Stimulated activated CD4-positive, alpha-beta T cell treated with anti-CD3 and anti-CD28 coated beads, Interleukin-4, amount 100 ng/mL, for 48 hours (primary cell): ENCODE data around the gene ZFP3.
"Not testable (repeated sequence)": the region's sequence is repeated elsewhere in the genome, so short reads cannot be mapped to it uniquely, and the experiment has no call there.

ENCODE experiments used
- DNase-seq, 2 donors: peaks; one replicate each; pipeline ENCODE4 v3.0.0-alpha.2; 2020; ENCODE audit warnings: low read depth in 2 of 2

The ZFP3 gene

GRCh38 chr17:5078106-5079028 is at the start of gene ZFP3:
TSS of gene ZFP3 (plus strand) at chr17:5078467. CDS start at chr17:5091505, 13,038 bp downstream.
- peak; percentile 68 for DNase-seq

- DNase-seq: not testable (repeated sequence)
Measured at GRCh38 chr17:5030168-5030567, 48.1 kb upstream of the ZFP3 start.

DNA sequence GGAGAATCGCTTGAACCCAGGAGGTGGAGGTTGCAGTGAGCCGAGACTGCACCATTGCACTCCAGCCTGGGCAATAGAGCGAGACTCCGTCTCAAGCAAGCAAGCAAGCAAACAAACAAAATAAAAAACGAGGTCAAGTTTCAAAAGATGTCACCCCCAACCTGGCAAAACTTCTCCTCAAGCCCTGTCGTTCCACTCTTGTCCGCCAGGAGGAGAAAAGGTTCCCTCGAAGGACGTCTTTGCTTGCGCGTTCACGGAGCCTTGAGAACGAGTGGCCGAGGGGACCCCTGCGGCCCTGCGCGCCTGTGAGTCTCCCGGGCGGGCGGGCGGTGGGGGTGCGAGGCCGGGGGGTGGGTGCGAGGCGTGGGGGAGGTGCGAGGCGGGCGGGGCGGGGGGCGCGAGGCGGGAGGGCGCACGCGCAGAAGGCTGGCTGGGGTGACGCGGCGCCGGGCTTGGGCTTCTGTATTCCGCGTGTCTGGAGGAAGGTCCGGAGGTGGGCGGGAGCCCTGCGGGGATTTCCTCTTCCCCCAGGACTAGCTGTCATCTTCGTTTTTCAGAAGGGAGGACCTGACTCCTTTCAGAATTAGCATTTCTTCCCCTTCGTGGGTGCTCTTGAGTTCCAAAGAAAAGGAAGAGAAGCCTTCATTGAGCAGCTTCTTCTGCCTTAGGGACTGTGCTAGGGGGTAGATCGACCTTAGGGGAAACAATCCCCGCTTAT is 46.7 kb upstream of the ZFP3 start:
- DNase-seq: peak; percentile 80 to 86

DNA sequence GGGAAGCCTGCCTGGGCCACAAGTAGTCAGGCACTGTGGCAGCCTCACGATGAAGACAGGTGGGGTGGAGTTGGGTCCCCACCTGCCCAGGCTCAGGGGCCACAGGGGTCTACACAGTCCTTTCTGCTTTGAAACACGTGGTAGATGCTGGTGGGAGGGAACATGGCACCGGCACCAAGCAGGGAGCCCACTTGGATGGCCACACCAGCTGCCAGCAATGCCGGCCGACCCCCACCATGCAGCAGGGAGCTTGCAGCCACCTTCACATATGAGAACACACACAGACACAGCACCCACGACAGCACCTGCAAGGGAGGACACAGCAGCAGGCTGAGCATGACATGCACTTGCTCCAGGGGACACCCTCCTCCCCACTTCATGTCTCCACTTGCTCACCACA is 45.4 kb upstream of the ZFP3 start:
- no peak for DNase-seq

GRCh38 chr17:5033352-5034015 is 44.8 kb upstream of the ZFP3 start:
- no peak for DNase-seq

- no peak for DNase-seq
Measured at GRCh38 chr17:5034063-5034462, 44.2 kb upstream of the ZFP3 start.

DNA sequence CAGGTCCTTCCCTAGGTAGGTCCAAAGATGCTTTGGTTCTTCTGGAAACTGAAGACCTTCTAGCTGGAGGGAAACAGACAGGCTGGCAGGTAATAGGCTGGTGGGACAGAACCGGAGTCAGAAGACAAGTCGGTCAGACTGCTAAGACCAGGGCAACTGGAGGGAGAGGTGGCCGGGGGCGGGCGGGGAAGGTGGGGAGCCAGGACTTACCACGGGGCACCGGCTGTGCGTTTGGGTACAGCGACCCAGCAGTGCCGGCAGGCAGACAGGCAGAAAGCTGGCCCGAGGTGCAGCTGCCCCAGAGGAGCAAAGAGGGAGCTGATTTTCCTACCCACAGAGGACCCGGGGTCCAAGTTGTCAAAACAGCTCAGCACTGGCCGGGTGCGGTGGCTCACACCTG is 43.6 kb upstream of the ZFP3 start:
- no peak for DNase-seq

GRCh38 chr17:5035315-5035714 is 43.0 kb upstream of the ZFP3 start, which contains the start of gene SLC52A1:
TSS of gene SLC52A1 (minus strand) at chr17:5035426. CDS start at chr17:5034606, 820 bp downstream.
- no peak for DNase-seq

- no peak for DNase-seq
Measured at GRCh38 chr17:5042157-5043022, 35.9 kb upstream of the ZFP3 start.

DNA sequence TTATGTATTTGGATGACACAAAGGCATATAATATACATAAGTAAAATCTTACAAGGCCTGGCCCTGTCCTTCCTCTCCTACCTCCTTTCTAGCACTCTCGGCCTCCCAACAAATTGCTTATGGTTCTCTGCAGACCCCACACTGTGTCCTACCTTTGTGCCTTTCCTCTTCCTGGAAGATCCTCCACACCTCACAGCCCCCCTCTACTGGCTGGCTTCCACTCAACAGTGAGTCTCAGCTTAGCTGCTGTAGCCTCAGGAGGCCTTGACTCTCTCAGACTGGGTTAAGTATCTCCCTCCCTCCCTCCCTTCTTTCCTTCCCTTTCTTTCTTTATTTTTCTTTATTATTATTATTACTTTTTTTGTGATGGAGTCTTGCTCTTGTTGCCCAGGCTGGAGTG is 34.7 kb upstream of the ZFP3 start:
- DNase-seq: no peak

GRCh38 chr17:5044630-5045029 is 33.6 kb upstream of the ZFP3 start:
- DNase-seq: no peak

DNA sequence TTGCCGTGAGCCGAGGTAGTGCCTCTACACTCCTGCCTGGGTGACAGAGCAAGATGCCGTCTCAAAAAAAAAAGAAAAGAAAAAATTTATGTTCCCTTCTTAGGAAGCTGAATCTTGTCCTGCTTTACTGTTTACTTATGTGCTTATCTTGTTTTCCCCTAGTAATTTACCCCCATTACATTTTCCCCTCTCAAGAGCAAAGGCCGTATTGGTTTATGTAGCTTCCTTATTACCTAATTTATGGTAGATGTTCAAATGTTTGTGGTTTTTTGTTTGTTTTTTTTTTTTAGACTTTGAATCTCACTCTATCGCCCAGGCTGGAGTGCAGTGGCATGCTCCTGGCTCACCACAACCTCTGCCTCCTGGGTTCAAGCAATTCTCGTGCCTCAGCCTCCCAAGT is 32.8 kb upstream of the ZFP3 start:
- DNase-seq: no peak

DNA sequence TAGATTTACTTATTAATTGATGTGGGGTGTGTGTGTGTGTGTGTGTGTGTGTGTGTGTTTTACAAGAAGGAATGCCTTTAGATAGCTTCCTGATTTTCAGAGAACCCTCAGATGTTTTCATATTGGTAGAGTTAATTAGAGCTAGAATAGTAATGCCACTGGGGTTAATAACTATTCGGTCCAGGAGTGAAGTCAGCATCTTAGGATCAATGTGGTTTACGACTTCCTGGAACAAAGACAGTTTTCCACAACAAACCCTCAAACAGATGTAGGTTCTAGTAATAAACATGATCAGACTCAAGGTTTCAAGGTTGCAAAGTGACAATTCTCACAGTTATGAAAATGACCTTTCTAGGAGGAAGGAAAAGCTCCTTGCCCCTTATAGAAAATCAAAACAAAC is 30.8 kb upstream of the ZFP3 start:
- no peak for DNase-seq

- peak in 1 of 2 donors; percentile 7 for DNase-seq
Measured at GRCh38 chr17:5049314-5049841, 28.9 kb upstream of the ZFP3 start.

GRCh38 chr17:5050278-5050677 is 28.0 kb upstream of the ZFP3 start:
- DNase-seq: no peak

GRCh38 chr17:5055543-5055942 is 22.7 kb upstream of the ZFP3 start:
- no peak for DNase-seq

GRCh38 chr17:5065227-5065744 is 13.0 kb upstream of the ZFP3 start:
- DNase-seq: no peak

- no peak for DNase-seq
Measured at GRCh38 chr17:5068236-5068635, 10.0 kb upstream of the ZFP3 start.

GRCh38 chr17:5069724-5070123 is 8.5 kb upstream of the ZFP3 start:
- no peak for DNase-seq

- DNase-seq: not testable (repeated sequence)
Measured at GRCh38 chr17:5075472-5075871, 2.8 kb upstream of the ZFP3 start.

- not testable (repeated sequence) for DNase-seq
Measured at GRCh38 chr17:5077275-5077674, 992 bp upstream of the ZFP3 start.
